ENCODE data around the gene KIAA1328.

GRCh38 chr18:37261246-37261840 lies 432.4 kb downstream of the KIAA1328 start:
- TF ChIP-seq TAF1 (IDR thresholded peaks at IDR 0.05; ENCODE audit: low read depth) = no peak
- TF ChIP-seq, protein P1, sequence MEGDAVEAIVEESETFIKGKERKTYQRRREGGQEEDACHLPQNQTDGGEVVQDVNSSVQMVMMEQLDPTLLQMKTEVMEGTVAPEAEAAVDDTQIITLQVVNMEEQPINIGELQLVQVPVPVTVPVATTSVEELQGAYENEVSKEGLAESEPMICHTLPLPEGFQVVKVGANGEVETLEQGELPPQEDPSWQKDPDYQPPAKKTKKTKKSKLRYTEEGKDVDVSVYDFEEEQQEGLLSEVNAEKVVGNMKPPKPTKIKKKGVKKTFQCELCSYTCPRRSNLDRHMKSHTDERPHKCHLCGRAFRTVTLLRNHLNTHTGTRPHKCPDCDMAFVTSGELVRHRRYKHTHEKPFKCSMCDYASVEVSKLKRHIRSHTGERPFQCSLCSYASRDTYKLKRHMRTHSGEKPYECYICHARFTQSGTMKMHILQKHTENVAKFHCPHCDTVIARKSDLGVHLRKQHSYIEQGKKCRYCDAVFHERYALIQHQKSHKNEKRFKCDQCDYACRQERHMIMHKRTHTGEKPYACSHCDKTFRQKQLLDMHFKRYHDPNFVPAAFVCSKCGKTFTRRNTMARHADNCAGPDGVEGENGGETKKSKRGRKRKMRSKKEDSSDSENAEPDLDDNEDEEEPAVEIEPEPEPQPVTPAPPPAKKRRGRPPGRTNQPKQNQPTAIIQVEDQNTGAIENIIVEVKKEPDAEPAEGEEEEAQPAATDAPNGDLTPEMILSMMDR (IDR thresholded peaks at IDR 0.05; ENCODE audit: poor library complexity, severe bottlenecking) = no peak
- no peak for TF ChIP-seq RAD21 (conservative IDR thresholded peaks at IDR 0.05)
- no peak for TF ChIP-seq EZH2 (IDR thresholded peaks at IDR 0.05; ENCODE audit: borderline replicate concordance, insufficient read depth, low read length, poor library complexity, severe bottlenecking)
- no peak for TF ChIP-seq EP300 (conservative IDR thresholded peaks at IDR 0.05; ENCODE audit: poor library complexity, severe bottlenecking)
- TF ChIP-seq SMC3 (conservative IDR thresholded peaks at IDR 0.05; ENCODE audit: poor library complexity) = no peak
- TF ChIP-seq, protein P2, sequence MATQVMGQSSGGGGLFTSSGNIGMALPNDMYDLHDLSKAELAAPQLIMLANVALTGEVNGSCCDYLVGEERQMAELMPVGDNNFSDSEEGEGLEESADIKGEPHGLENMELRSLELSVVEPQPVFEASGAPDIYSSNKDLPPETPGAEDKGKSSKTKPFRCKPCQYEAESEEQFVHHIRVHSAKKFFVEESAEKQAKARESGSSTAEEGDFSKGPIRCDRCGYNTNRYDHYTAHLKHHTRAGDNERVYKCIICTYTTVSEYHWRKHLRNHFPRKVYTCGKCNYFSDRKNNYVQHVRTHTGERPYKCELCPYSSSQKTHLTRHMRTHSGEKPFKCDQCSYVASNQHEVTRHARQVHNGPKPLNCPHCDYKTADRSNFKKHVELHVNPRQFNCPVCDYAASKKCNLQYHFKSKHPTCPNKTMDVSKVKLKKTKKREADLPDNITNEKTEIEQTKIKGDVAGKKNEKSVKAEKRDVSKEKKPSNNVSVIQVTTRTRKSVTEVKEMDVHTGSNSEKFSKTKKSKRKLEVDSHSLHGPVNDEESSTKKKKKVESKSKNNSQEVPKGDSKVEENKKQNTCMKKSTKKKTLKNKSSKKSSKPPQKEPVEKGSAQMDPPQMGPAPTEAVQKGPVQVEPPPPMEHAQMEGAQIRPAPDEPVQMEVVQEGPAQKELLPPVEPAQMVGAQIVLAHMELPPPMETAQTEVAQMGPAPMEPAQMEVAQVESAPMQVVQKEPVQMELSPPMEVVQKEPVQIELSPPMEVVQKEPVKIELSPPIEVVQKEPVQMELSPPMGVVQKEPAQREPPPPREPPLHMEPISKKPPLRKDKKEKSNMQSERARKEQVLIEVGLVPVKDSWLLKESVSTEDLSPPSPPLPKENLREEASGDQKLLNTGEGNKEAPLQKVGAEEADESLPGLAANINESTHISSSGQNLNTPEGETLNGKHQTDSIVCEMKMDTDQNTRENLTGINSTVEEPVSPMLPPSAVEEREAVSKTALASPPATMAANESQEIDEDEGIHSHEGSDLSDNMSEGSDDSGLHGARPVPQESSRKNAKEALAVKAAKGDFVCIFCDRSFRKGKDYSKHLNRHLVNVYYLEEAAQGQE (IDR thresholded peaks at IDR 0.05; ENCODE audit: borderline replicate concordance) = no peak

Measured in neural cell (in vitro differentiated cells).